GM23248 (cell line): ENCODE data around the gene HERC4.

Experiments used
- EZH2 ChIP-seq: fragments of 200-600 bp; sonication (generic); IDR thresholded peaks from 2 replicates; pipeline ENCODE4 v1.6.1; 2018; ENCODE audit warnings: antibody characterized with exemption, mild to moderate bottlenecking; ENCODE audit not compliant: insufficient read depth, poor library complexity, severe bottlenecking
- EZH2phosphoT487 ChIP-seq: fragments of 200-600 bp; sonication (generic); IDR thresholded peaks from 2 replicates; pipeline ENCODE4 v1.6.1; 2018; ENCODE audit warnings: antibody characterized with exemption, moderate library complexity, mild to moderate bottlenecking, low read depth; ENCODE audit not compliant: insufficient read depth

GRCh38 chr10:68081916-68082315, 6.8 kb upstream of the HERC4 start:
- TF ChIP-seq EZH2 (no peak), EZH2phosphoT487 (no peak)
